Psoas muscle (tissue), 8 donors: Measurements from ENCODE around the gene DNM3. TPM values are rescaled to one million over a fixed set of nuclear protein-coding genes. Genes with fewer than 3 reads are reported as not detected.

Experiments used
- ATAC-seq, 4 donors: fragments of 200-7000 bp; cut with Tn5 transposase; one replicate each; pipeline ENCODE4 v1.9.1; 2020; ENCODE audit warnings: moderate library complexity in 3 of 4, mild to moderate bottlenecking in 2 of 4
- DNase-seq, 2 donors: peaks; one replicate each; pipeline ENCODE4 v3.0.0-alpha.2; 2020
- H3K27ac ChIP-seq: fragments of 200-600 bp; one replicate; pipeline ENCODE4 v1.8.0; 2022
- H3K27me3 ChIP-seq, 3 donors: fragments of 200-600 bp in 1 of 3; one replicate each; pipeline versions ENCODE4 v1.6.1 to v1.8.0; 2013 to 2022; ENCODE audit warnings: low read length in 2 of 3, mild to moderate bottlenecking in 2 of 3, moderate library complexity in 1 of 3; ENCODE audit not compliant: insufficient read depth in 3 of 3
- H3K36me3 ChIP-seq, 2 donors: fragments of 200-600 bp in 1 of 2; one replicate each; pipeline versions ENCODE4 v1.6.1 to v1.8.0; 2013 to 2022; ENCODE audit warnings: low read depth in 1 of 2, mild to moderate bottlenecking in 1 of 2, moderate library complexity in 1 of 2; ENCODE audit not compliant: insufficient read depth in 1 of 2
- H3K4me1 ChIP-seq: fragments of 200-600 bp; one replicate; pipeline ENCODE4 v1.8.0; 2022
- H3K4me3 ChIP-seq: fragments of 200-600 bp; one replicate; pipeline ENCODE4 v1.8.0; 2022; ENCODE audit warnings: mild to moderate bottlenecking
- H3K9me3 ChIP-seq: fragments of 200-600 bp; one replicate; pipeline ENCODE4 v1.8.0; 2022
- WGBS, 3 donors: extraction: QIAGEN DNeasy Blood & Tissue Kit; methylation state at CpG; one replicate each; pipeline versions ENCODE4 v1.1.6 to v1.1.7; 2013; 5-methylcytosine and 5-hydroxymethylcytosine counted together
- intact Hi-C, 2 donors: fragments of 100-400 bp; cut with DNase I; formaldehyde crosslinking; loops; one replicate each; pipeline versions ENCODE4 v1.11.0 to v1.14.2; 2022
- polyA plus RNA-seq, 3 donors: library from polyadenylated mRNA; stranded (reverse); fragments of 200-250 nt; gene quantifications; one replicate each; pipeline ENCODE4 v1.2.3, GENCODE V29; 2013
- total RNA-seq, 4 donors: library from RNA; stranded (reverse); fragmentation: NEBNext Ultra II Directional in 2 of 4; extraction: Animal tissue kit (Norgen Biotek cat#: 25700) in 2 of 4; gene quantifications; one replicate each; pipeline versions ENCODE4 v1.2.1 to v1.2.4, GENCODE V29; 2021 to 2023
- TF ChIP-seq, protein P1 (sequence below): fragments of 200-600 bp; IDR thresholded peaks from one replicate; pipeline ENCODE4 v1.8.0; 2022; ENCODE audit warnings: antibody characterized with exemption
- donor health status: healthy with polysubstance abuse.
- donor health status: DM: no; HTN: no; CAD: no; lungs with moderate emphysema.
- donor health status: Bipolar disorder and iron deficiency.
- donor health status: healthy.
- donor health status: DM: yes; HTN: yes; CAD: no.
- donor health status: DM: no; HTN: no; CAD: no.
- donor health status: DM: no; HTN: no; CAD: no.
- donor health status: DM: yes; HTN: yes; CAD: no.

DNM3 gene
- total and polyA plus RNA-seq, 7 donors = 0.31 to 1.0 (median 0.77) TPM

DNA sequence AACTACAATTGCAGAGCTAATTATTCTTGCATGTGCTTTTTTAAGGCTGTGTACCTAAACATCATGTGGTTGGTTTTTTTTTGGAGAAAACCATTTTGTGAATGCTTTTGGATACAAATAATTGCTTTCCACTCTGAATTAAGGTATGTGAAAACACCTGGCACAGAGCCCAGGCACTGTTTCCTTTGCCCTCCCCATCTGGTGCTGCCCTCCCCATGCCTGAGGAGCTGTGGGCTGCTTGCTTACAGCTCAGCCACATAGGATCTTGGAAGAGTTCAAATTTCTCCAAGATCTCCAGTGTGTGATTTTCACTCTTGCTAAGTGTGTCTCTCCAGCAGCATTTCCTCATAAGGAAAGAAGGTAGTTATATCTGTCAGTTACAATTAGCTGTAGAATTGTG is 27.8 kb downstream of the DNM3 start:
- no peak for DNase-seq
- Histone ChIP-seq H3K9me3 (no peaks in the 10 kb centered on the region), H3K27ac (no peak overlapping the region), H3K36me3 (no peaks in the 10 kb centered on the region), H3K27me3 (no peaks in the 10 kb centered on the region), H3K4me1 (no peaks in the 10 kb centered on the region), H3K4me3 (no peak overlapping the region)
- ATAC-seq = no peak
- TF ChIP-seq, protein P1, sequence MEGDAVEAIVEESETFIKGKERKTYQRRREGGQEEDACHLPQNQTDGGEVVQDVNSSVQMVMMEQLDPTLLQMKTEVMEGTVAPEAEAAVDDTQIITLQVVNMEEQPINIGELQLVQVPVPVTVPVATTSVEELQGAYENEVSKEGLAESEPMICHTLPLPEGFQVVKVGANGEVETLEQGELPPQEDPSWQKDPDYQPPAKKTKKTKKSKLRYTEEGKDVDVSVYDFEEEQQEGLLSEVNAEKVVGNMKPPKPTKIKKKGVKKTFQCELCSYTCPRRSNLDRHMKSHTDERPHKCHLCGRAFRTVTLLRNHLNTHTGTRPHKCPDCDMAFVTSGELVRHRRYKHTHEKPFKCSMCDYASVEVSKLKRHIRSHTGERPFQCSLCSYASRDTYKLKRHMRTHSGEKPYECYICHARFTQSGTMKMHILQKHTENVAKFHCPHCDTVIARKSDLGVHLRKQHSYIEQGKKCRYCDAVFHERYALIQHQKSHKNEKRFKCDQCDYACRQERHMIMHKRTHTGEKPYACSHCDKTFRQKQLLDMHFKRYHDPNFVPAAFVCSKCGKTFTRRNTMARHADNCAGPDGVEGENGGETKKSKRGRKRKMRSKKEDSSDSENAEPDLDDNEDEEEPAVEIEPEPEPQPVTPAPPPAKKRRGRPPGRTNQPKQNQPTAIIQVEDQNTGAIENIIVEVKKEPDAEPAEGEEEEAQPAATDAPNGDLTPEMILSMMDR = no peak
- intact Hi-C loops = no loop called here

DNA sequence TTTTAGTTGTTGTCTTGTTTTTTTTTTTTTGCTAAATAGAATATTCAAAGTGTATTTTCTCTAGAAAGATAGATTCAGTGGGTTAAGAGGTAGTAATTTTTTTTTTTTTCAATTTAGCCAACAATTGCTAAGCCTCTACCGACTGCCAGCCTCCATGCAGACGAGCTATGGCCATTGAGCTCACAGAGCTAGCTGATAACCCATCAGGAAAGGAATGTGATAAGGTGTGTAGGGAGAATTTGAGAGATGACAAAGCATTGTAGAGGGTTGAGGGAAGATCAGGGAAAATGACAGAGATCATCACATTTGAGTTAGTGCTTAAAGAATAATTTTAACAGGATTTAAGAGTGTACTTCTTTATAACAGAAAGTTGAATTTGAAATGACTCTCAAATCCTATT is 30.6 kb downstream of the DNM3 start:
- TF ChIP-seq, protein P1 = no peak
- Histone ChIP-seq H3K27ac (no peak overlapping the region), H3K36me3 (no peaks in the 10 kb centered on the region), H3K4me3 (no peak overlapping the region), H3K27me3 (no peaks in the 10 kb centered on the region), H3K9me3 (no peaks in the 10 kb centered on the region), H3K4me1 (no peaks in the 10 kb centered on the region)
- ATAC-seq (no peak), DNase-seq (no peak)
- 68 to 73% (median 68%) methylated on average over 2 of the region's 2 CpGs for WGBS, 3 donors
- intact Hi-C loops = no loop called here

DNA sequence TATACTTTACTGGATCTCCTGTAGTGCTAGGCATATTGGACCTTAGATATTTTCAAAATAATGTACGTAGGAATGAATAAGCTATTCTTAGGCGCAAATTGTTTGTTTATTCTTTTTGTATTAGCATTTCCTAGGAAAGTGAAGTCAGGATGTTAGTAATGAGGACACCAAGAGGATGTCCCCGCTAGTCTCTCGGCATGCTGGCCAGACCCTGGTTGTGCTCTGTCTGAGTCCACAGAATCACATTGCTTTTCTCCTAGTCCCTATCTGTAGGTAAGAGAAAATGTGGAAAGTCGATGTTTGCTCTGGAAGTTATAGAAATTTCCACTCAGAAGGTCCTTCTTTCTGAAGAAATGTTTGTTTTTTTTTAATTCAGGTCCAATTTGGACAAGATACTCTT is 31.1 kb downstream of the DNM3 start:
- intact Hi-C loops = no loop called here
- no peak overlapping the region for H3K27ac ChIP-seq
- no peaks in the 10 kb centered on the region for H3K27me3 ChIP-seq
- no peaks in the 10 kb centered on the region for H3K9me3 ChIP-seq
- no peak overlapping the region for H3K4me3 ChIP-seq
- H3K36me3 ChIP-seq = no peaks in the 10 kb centered on the region
- H3K4me1 ChIP-seq = no peaks in the 10 kb centered on the region
- 77 to 81% (median 80%) methylated on average over 5 of the region's 5 CpGs for WGBS, 3 donors
- DNase-seq (no peak), ATAC-seq (no peak)
- TF ChIP-seq, protein P1 = no peak

DNA sequence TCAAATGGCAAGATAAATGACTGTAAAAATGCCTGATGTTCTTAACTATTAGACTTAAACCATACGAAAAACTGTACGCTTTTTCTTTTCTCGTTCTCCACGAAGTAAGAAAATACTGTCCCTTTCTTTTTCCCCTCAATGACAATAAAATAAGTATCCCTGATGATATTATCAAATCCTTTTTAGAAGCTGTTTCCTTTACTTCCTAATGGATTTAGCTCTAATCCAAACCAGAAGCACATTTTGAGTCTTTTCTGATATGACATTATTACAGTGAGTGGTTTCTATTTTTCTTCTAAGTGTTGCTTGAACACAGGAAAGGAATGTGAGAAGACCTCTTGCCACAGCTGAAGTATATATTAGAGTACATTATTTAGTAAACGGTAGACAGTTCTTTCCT is 32.4 kb downstream of the DNM3 start:
- WGBS, 3 donors = 69 to 77% (median 74%) methylated on average over 5 of the region's 5 CpGs
- H3K36me3 ChIP-seq = no peaks in the 10 kb centered on the region
- H3K27ac ChIP-seq = no peak overlapping the region
- ATAC-seq (no peak), DNase-seq (no peak)
- no peaks in the 10 kb centered on the region for H3K27me3 ChIP-seq
- H3K4me3 ChIP-seq = no peak overlapping the region
- intact Hi-C loops = no loop called here
- H3K4me1 ChIP-seq = no peaks in the 10 kb centered on the region
- TF ChIP-seq, protein P1 = no peak
- H3K9me3 ChIP-seq = no peaks in the 10 kb centered on the region

DNA sequence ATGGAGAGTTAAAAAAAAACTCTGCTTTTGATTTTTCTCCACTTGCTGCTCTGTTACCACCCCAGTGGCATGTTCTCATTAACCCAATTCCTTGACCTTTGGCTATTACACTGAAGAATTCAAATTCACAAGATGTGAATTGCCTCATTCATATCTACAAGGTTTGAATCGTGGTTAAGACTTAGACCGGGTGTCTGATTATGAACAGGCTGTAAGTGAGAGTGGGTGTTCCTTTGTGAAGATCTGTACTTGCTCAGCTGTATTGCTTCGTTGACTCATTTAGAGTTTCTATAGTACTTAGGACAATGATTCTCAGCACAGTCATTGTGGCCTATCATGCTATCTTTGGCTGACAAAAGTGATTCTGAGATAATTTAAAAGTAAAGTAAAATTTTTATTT is 36.4 kb downstream of the DNM3 start:
- H3K27me3 ChIP-seq = no peaks in the 10 kb centered on the region
- H3K27ac ChIP-seq = no peak overlapping the region
- DNase-seq = no peak
- no peaks in the 10 kb centered on the region for H3K36me3 ChIP-seq
- no peak for ATAC-seq
- H3K4me3 ChIP-seq = no peak overlapping the region
- TF ChIP-seq, protein P1 = no peak
- H3K4me1 ChIP-seq = no peaks in the 10 kb centered on the region
- 64 to 76% (median 69%) methylated on average over 3 of the region's 3 CpGs for WGBS, 3 donors
- no peaks in the 10 kb centered on the region for H3K9me3 ChIP-seq
- intact Hi-C loops = no loop called here
